CD4-positive, alpha-beta T cell treated with Interleukin-12 subunit alpha and Interleukin-12 subunit beta, for 1 hour (primary cell): Measurements from ENCODE around the gene DPEP1.
"Not testable (repeated sequence)": the region's sequence is repeated elsewhere in the genome, so short reads cannot be mapped to it uniquely, and the experiment has no call there.

Source experiments
- DNase-seq: peaks from one replicate; pipeline ENCODE4 v3.0.0-alpha.2; 2020

DPEP1 gene

DNA sequence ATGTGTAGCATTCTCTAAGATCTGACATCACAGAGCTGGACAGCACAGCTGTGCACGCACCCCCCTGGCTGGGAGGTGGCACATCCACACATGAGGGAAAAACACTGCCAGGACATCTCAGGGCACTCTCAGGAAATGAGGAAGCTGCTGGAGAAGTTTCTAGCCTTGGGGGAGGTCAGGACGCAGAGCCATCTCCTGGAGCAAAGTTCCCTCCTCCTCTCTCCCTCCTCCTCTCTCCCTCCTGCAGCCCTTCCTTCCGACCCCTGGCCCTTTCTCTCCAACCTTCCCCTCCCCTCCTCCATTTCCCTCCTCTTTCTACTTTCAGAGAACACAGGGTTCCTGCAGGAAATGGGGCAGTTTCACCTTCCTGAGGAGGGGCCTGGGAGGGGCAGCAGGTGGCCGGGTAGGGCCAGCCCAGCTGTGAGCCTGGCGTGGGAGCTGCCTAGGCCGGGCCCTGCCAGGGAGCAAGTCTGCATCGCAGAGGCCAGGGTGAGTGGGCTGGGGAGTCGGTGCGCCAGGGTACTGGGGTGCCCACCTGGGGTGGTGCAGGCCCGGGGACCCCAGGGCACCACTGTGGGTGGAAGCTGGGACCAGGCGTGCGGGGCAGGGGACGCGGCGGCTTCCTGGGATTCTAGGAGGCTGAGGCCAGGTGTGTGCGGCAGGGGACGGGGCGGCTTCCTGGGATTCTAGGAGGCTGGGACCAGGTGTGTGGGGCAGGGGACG is at the start of gene DPEP1:
TSS of gene DPEP1 (plus strand) at position 412 of the 723 bp plus-strand sequence. CDS start 16,769 bp downstream, outside the sequence.
- no peak for DNase-seq

- no peak for DNase-seq
Observed at GRCh38 chr16:89564476-89565255, 48.8 kb upstream of the DPEP1 start.

GRCh38 chr16:89565256-89565505 is 48.3 kb upstream of the DPEP1 start:
- DNase-seq, result no peak

DNA sequence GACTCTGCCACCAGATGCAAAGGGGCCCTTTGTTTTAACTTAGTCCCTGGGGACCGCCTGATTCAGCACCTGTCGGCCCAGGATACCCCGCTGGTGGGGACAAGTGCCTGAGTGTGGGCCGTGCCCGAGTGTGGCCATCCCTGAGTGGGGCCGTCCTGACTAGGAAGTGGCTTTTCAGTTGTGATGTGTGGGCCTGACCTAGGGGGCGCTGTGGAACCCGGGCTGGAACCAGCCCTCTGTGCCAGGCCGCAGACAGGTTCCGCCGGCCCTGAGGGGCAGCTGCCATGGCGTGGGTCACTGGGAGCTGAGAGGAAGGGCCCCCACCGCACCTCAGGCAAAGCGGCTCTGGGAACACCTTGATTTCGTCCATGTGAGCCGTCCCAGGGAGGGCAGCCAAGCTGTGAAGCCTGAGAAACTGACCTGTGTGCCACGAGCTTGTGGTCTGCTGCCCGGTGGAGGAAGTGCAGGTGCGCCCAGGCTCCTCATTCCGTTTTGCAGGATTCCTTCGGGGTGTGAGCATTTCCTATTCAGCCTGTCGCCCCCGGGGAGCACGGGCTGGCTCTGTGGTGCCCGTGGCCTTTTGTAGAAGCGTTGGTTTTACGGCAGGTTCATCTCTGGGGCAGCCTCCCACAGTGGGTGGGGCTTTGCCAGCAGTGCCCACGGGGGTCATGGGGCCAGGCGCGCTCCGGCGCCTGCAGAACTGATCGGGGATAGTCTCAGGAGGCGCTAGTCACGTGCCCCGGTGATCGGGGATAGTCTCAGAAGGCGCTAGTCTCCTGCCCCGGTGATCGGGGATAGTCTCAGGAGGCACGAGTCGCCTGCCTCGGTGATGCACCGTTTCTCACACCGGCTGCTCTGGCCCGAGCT is 47.7 kb upstream of the DPEP1 start:
- DNase-seq, result peak; percentile 48

DNA sequence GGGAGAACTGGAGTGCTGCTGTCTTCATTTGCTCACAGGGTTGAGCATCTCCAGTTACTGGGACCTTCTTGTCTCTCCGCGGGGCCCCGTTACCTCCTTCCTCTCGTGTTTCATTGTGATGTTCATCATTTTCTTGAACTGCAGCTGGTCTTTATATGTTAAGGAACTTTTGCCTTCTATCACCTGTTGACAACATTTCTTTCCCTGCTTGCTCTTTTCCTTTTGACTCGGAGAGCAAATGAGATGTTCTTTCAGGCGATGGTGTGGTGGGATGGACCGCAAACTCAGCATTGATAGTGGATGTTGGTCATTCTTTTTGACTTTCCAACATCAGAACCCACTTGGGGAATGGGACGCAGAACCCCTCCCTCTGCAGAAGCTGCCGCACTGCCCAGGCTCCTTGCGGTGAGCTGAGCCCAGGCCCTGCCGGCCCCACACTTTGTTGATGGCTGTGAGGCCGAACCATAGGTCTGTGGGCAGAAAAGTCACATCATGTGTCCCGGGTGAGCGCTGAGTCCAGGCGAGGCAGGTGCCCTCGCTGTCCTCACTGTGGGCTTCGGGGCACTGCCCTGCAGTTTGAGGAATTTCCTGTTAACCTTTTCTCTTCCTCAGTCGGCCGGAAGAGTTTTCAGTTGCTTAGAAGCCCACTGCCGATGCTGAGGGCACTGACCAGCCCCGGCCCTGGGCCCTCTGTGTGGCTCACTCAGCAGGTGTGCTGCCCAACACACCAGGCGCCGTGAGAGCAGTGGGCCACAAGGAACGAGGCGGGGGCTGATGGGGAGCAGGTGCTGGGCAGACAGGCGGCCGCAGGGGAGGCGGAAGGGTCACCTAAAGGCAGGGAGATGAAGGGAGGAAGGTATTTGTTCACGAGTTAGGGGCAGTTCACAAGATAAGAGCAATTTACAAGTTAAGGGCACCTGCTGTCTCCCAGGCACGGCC is 45.5 kb upstream of the DPEP1 start:
- DNase-seq, result no peak

DNA sequence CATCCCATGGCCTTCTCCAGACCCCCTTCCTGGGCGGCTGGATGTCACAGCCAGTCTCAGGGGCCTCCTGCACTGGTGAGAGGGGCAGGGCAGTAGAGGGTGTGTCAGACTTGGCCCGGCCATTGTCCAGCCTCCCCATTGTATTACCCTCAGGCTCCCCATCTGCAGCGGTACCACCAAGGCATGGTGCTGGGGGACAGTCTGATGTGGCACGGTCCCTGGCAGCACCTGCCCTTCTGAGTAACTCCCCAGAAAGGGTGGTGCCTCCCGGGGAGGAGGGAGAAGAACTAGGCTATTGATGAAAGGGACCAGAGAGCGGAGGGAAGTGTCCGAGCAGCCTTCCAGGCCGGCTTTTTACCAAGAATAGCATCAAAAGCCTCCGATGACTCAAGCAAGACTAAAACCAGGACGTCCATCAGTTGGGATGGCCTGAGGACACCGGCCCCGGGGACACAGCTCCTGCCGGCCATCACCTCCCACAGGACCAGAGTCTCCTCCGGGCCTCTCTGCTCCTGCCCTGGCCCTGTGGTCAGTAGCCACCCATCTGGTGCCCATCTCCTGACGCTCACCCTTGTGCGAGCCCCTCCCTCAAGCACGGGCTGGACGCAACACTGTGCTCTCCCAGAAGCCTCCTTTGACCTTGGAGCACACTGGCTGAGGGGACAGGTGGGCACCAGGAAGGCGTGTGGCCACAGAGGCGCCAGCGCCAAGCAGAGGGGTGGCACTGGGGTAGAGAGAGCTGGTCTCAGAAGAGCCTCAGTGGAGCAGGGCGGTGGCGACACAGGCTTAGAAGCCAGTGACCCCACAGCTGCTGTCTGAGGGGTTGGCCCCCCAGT is 43.7 kb upstream of the DPEP1 start:
- DNase-seq, result no peak

GRCh38 chr16:89570342-89570923 is 43.0 kb upstream of the DPEP1 start:
- DNase-seq, result no peak

- not testable (repeated sequence) for DNase-seq
Observed at GRCh38 chr16:89570983-89571598, 42.4 kb upstream of the DPEP1 start.

DNA sequence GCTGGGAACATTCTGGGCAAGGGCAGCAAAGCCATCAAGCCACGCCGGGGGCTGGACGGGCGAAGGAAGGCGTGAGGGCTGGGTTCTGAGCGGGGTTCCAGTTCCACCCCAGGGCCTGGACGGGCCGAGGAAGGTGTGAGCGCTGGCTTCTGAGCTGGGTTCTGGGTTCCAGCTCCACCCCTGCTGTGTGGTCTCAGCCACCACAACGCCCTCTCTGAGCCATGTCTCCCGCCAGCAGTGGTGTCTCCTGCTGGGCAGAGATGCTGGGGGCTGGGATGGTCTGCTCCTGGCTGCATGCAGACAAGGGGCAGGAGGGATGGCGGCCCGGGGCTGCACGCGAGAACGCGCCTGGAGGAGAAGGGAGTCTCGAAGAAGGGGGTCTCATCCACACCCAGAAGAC is 41.8 kb upstream of the DPEP1 start:
- no peak for DNase-seq

GRCh38 chr16:89572073-89572484 is 41.4 kb upstream of the DPEP1 start:
- no peak for DNase-seq

DNA sequence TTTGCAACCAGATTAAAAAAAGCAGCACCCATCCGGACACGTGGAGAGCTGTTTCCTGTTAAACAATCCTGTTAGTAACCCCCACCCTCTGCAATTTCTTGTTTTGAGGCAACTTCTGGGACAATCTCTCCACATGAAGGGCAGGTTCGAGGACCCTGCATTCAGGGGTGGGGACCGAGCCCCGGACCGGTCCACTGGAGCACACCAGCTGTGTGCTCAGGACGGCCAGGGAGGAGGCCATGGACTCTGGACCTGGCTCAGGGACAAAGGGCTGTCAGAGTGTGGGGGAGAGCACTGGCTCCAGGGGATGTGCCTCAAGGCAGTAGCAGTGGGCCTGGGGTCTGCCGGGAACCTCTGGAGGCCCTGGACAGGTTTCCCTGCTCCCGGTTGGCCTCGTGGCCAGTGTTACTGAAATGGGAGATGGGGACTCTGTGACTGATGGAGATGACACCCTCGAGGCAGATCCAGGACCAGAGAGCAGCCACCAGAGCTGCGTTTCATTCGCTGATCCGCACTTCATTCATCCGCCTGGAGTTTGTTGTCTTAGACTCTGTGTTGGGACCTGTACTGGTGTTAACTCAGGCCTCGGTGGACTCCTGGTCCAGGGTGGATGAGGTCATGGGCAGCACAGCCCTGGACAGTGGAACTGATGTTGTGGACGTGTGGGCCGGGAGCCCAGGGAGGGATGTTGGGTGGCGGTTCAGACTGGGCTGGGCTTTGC is 40.8 kb upstream of the DPEP1 start:
- DNase-seq, result no peak

DNA sequence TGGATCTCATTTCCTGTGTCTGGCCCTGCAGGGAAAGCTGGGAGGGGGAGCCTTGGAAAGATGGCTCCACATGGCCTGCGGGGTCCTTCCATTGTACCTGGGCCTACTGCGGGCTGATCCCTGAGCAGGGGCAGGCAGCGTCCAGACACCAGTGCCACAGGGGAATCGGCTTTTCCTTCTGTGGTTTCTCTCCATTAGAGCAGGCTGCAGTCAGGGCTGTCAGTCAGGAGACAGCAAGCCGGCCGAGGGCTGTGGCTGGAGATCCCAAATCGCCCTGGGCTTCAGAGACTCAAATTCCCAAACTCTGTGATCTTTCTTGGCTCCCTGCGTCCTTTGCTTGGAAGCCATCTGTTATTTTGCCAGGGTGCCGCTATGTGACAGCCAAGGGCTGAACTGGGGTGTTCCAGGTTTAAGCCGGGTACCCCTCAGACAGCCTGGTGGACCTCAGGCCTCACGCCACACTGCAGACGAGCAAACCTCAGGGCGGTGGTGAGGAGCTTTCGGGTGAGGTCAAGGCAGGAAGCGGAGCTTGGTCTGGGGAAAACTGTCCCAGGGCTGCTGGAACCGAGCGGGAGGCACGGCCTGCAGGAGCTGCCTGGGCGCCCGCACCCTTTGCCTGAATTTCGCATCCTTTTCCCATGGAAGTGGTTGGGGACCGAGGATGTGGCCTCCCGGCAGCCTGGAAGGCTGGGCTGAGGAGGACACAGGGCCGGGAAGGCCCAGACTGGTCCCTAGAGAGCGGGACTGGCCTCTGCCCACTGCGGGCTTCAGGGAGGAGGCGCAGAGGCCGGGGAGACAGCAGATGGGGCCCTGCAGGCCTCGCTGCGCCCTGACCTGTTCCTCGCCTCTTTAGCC is 39.4 kb upstream of the DPEP1 start:
- no peak for DNase-seq

DNA sequence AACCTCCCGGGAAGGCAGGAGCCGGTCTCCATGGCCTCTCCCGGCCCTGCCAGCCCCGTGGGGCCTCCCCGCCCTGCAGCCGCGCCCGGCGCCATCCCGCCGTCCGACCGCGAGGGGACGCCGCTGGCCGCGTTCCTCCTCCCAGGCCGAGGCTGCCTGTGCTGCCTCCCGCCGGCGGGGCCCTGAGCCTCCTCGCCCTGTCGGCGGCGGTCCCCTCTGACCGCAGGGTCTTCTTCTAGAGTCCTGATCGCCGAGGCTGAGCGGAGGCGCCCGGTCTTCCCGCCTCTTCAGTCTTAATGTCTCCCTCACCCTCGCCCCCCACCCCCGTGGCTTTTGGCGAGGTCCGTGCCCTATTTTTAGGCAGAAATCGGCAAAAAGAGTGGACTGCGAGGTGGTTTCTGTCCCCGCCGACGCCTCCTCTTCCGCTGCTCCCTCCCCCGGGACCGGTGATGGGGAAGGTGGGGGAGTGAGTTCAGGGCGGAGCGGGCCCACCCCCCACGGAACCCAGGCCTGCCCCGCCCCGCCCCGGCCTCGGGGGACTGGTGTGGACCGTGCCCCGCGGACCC is 38.7 kb upstream of the DPEP1 start:
- peak; percentile 57 for DNase-seq

DNA sequence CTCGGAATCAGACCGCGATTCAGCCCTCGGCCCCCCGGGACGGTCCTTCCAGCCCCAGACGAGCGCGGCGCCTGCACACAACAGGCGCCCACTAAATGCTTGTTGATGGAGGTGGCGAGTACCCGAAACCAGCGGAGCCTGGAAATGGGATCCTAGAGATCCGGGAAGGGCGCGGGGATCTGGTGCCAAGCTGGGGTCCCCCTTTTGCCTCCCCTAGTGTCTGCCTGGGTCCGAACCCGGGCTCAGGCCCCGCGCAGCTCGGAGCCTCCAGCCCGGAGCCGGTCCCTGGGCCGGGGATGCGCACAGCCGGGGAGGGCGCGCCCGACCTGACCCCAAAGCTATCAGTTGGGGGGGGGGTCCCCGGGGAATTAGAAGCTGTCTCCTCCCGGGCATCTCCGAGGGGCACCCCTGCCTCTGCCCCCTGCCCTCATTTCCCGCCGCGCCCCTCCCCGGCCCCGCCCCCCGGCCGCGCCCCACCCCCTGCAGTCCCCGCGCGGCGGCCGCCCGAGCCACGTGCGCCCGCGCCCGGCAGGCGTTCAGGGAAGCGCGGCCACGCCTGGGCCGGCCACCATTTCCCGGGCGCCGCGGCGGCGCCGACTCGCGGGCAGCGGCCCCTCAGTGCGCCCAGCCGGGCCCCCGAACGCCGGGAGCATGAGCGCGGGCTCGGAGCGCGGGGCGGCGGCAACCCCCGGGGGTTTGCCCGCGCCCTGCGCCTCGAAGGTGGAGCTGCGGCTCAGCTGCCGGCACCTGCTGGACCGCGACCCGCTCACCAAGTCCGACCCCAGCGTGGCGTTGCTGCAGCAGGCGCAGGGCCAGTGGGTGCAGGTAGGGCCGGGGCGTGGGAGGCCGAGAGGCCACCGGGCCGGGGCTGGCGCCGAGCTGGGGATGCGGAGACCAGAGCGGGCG is 37.9 kb upstream of the DPEP1 start, which contains the start of gene CPNE7:
TSS of gene CPNE7 (plus strand) at position 512 of the 906 bp plus-strand sequence. CDS start at position 652, 140 bp downstream.
- DNase-seq, result no peak

GRCh38 chr16:89576153-89577054 is 37.0 kb upstream of the DPEP1 start:
- DNase-seq, result no peak

GRCh38 chr16:89577055-89577759 is 36.2 kb upstream of the DPEP1 start:
- no peak for DNase-seq
